ENCODE measurements around the gene UBE2U. TPM values are rescaled to one million over a fixed set of nuclear protein-coding genes. Genes with fewer than 3 reads are reported as not detected.

The UBE2U gene
- total and polyA plus RNA-seq, 10 of the 15 experiments (the other 5 are each of a cell fraction or from before 2014, with no cell fraction given), result not detected

DNA sequence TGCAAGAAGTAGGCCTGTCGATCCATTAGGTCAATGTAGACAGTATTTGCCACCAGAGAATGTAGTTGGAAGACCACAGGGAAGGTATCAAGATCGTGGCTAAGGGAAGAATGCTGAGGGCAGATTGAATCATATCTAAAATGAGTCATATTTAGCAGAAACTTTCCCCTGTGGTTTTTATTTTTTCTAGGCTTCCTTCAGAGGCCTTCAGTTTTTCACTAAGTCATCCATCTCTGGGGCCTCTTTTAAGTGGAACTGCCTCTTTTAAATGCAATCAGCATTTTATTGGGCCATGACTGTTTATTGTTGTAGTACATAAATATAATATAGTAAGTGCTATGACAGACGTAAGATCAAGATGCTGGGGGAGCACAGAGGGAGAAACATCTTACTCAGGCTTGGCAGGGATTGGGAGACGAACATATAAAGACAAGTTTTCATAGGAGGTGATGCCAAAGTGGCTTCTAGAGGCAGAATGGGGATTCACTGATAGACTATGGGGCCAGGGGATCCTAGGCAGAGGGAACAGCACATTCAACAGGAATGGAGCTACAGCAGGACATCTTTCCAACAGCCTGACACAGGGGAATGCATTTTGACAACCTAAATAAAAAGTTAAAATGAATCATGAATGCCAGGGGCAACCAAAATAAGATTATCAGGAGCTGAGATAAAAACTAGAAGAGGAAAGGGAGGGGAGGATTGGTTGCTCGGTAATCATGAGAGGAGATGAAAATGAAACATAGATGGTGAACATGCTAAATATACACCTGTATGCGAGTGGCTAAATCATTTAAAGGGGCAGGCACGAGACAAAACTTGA is 20.1 kb downstream of the UBE2U start:
- no peaks in the 10 kb centered on the region for H3K79me2 ChIP-seq (ENCODE audit: control insufficient read depth, insufficient read depth, low read length)
- no peaks in the 10 kb centered on the region for H4K20me1 ChIP-seq (ENCODE audit: control insufficient read depth, insufficient read depth)
- ChIA-PET POLR2A (interaction anchor here (2.3 kb wide), 1 partner anchor 29 kb away, joined by 8 read pairs; no protein-coding TSS in a partner anchor), SMC1A (ENCODE audit: uncharacterized antibody, unreplicated experiment) (interaction anchor here (0.6 to 1.9 kb wide), 3 partner anchors 19 to 1326 kb away, joined by 3 to 7 read pairs (median 5); no protein-coding TSS in a partner anchor), RAD21 (ENCODE audit: unreplicated experiment) (no interaction called here), CTCF (no interaction called here)
- peak overlapping the region; percentile 45 for H2AFZ ChIP-seq (ENCODE audit: control insufficient read depth, low read depth, low read length)
- ATAC-seq, result peak; percentile 92
- H3K36me3 ChIP-seq (ENCODE audit: control insufficient read depth in 2 of 2, insufficient read depth in 2 of 2, low read length in 1 of 2), result no peaks in the 10 kb centered on the region
- peak overlapping the region; percentile 29; the same call in 1 of the 2 replicates for H3K4me3 ChIP-seq
- peak; percentile 62 for FAIRE-seq
- TF ChIP-seq, protein P1, sequence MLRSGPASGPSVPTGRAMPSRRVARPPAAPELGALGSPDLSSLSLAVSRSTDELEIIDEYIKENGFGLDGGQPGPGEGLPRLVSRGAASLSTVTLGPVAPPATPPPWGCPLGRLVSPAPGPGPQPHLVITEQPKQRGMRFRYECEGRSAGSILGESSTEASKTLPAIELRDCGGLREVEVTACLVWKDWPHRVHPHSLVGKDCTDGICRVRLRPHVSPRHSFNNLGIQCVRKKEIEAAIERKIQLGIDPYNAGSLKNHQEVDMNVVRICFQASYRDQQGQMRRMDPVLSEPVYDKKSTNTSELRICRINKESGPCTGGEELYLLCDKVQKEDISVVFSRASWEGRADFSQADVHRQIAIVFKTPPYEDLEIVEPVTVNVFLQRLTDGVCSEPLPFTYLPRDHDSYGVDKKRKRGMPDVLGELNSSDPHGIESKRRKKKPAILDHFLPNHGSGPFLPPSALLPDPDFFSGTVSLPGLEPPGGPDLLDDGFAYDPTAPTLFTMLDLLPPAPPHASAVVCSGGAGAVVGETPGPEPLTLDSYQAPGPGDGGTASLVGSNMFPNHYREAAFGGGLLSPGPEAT (IDR thresholded peaks at IDR 0.05; ENCODE audit: low read depth), result 0 out of 2 replicates have a peak, but pooled peaks have one; percentile 38
- TF ChIP-seq CBX5 (IDR thresholded peaks at IDR 0.05; ENCODE audit: low read depth), result 0 out of 2 replicates have a peak, but pooled peaks have one; percentile 33
- TF ChIP-seq FOXM1 (IDR thresholded peaks at IDR 0.05; ENCODE audit: low read depth, low read length), result peak; percentile 61; the same call in 1 of the 2 replicates
- TF ChIP-seq, protein P2, sequence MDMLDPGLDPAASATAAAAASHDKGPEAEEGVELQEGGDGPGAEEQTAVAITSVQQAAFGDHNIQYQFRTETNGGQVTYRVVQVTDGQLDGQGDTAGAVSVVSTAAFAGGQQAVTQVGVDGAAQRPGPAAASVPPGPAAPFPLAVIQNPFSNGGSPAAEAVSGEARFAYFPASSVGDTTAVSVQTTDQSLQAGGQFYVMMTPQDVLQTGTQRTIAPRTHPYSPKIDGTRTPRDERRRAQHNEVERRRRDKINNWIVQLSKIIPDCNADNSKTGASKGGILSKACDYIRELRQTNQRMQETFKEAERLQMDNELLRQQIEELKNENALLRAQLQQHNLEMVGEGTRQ (IDR thresholded peaks at IDR 0.05; ENCODE audit: borderline replicate concordance, low read depth, low read length), result no peak
- TF ChIP-seq, protein P3, sequence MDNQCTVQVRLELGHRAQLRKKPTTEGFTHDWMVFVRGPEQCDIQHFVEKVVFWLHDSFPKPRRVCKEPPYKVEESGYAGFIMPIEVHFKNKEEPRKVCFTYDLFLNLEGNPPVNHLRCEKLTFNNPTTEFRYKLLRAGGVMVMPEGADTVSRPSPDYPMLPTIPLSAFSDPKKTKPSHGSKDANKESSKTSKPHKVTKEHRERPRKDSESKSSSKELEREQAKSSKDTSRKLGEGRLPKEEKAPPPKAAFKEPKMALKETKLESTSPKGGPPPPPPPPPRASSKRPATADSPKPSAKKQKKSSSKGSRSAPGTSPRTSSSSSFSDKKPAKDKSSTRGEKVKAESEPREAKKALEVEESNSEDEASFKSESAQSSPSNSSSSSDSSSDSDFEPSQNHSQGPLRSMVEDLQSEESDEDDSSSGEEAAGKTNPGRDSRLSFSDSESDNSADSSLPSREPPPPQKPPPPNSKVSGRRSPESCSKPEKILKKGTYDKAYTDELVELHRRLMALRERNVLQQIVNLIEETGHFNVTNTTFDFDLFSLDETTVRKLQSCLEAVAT (IDR thresholded peaks at IDR 0.05), result peak; percentile 99
- peak in 1 of 2 experiments; percentile 79; a peak in 2 of 4 replicates for TF ChIP-seq SRF (IDR thresholded peaks at IDR 0.05; ENCODE audit: low read depth in 2 of 2, low read length in 2 of 2)
- TF ChIP-seq ZNF384 (IDR thresholded peaks at IDR 0.05; ENCODE audit: borderline replicate concordance, low read depth, low read length), result peak; percentile 51; the same call in 1 of the 2 replicates
- peak; percentile 60 for TF ChIP-seq NR2C2 (IDR thresholded peaks at IDR 0.05; ENCODE audit: borderline replicate concordance, control insufficient read depth, insufficient read length, low read depth)
- TF ChIP-seq RUNX3 (IDR thresholded peaks at IDR 0.05; ENCODE audit: low read length), result peak; percentile 94
- TF ChIP-seq IKZF2 (IDR thresholded peaks at IDR 0.05), result peak; percentile 61 to 70
- no peak for TF ChIP-seq WRNIP1 (IDR thresholded peaks at IDR 0.05; ENCODE audit: borderline replicate concordance, low read depth, low read length)
- TF ChIP-seq NFIC (IDR thresholded peaks at IDR 0.05; ENCODE audit: low read depth, low read length), result peak; percentile 82; the same call in 1 of the 2 replicates
- no peak for TF ChIP-seq NR2F1 (conservative IDR thresholded peaks at IDR 0.05)
- TF ChIP-seq ATF7 (IDR thresholded peaks at IDR 0.05; ENCODE audit: low read depth), result peak; percentile 53
- TF ChIP-seq JUNB (IDR thresholded peaks at IDR 0.05), result peak; percentile 78
- no peak for TF ChIP-seq RAD51 (IDR thresholded peaks at IDR 0.05)
- TF ChIP-seq EED (IDR thresholded peaks at IDR 0.05; ENCODE audit: low read depth), result peak; percentile 69
- peak; percentile 62; the same call in 1 of the 2 replicates for TF ChIP-seq BCL11A (IDR thresholded peaks at IDR 0.05; ENCODE audit: low read depth, low read length)
- in situ Hi-C loops (cut with MboI) (no loop called here), intact Hi-C loops (cut with micrococcal nuclease; ENCODE audit: unreplicated experiment) (loop anchor here (2.0 kb wide), 1 partner anchor 51 kb away; no protein-coding TSS in a partner anchor)
- no peaks in the 10 kb centered on the region for H3K27me3 ChIP-seq (replicated peaks in 1 of 2; ENCODE audit: control insufficient read depth in 2 of 2, insufficient read depth in 2 of 2, low read length in 1 of 2)
- peak overlapping the region; percentile 32 for H3K4me2 ChIP-seq (ENCODE audit: control insufficient read depth, insufficient read depth)
- H3K9ac ChIP-seq (ENCODE audit: control insufficient read depth, insufficient read depth, low read length), result no peak overlapping the region
- WGBS (ENCODE audit: insufficient coverage, insufficient replicate concordance, low lambda C conversion rate, missing lambda C conversion rate), result 23% methylated on average over 7 of the region's 7 CpGs
- peaks cover 2% of the 10 kb centered on the region for H3K4me1 ChIP-seq (ENCODE audit: control insufficient read depth, insufficient read depth, low read length)
- no peak overlapping the region for H3K27ac ChIP-seq (ENCODE audit: control insufficient read depth, insufficient read depth)
- no peaks in the 10 kb centered on the region; the same call in 2 of the 3 replicates for H3K9me3 ChIP-seq (replicated peaks; ENCODE audit: control insufficient read depth, insufficient read depth, low read length)
- BruUV-seq (replicated peaks), result no TSS peak
- peak; percentile 19 for DNase-seq (ENCODE audit: low read depth, low spot score)

All from GM12878 (cell line).